Subcutaneous abdominal adipose tissue (tissue), 5 donors: ENCODE measurements around the gene MORN4.

Source experiments
- H3K27ac ChIP-seq: one replicate; pipeline ENCODE4 v1.7.0; 2013; ENCODE audit warnings: low read depth, mild to moderate bottlenecking, inconsistent platforms, low read length, moderate library complexity
- H3K27me3 ChIP-seq, 5 donors: one replicate each; pipeline ENCODE4 v1.7.0; 2013; ENCODE audit warnings: low read length in 5 of 5, inconsistent platforms in 1 of 5; ENCODE audit not compliant: control insufficient read depth in 5 of 5, insufficient read depth in 4 of 5
- H3K36me3 ChIP-seq, 5 donors: one replicate each; pipeline ENCODE4 v1.7.0; 2013; ENCODE audit warnings: low read length in 5 of 5; ENCODE audit not compliant: control insufficient read depth in 5 of 5, insufficient read depth in 5 of 5
- H3K4me1 ChIP-seq, 5 donors: one replicate each; pipeline ENCODE4 v1.7.0; 2013; ENCODE audit warnings: low read length in 5 of 5, mild to moderate bottlenecking in 3 of 5, moderate library complexity in 1 of 5; ENCODE audit not compliant: control insufficient read depth in 5 of 5, insufficient read depth in 5 of 5
- H3K4me3 ChIP-seq, 5 donors: one replicate each; pipeline ENCODE4 v1.7.0; 2013; ENCODE audit warnings: low read length in 5 of 5, low read depth in 1 of 5
- H3K9ac ChIP-seq, 5 donors: one replicate each; pipeline ENCODE4 v1.7.0; 2013; ENCODE audit warnings: low read length in 5 of 5, mild to moderate bottlenecking in 4 of 5, moderate library complexity in 3 of 5
- H3K9me3 ChIP-seq, 5 donors: one replicate each; pipeline ENCODE4 v1.7.0; 2013; ENCODE audit warnings: low read length in 5 of 5; ENCODE audit not compliant: control insufficient read depth in 5 of 5
- donor health status: healthy.
- donor health status: healthy.
- donor health status: healthy.
- donor health status: healthy.
- donor health status: healthy.

Gene MORN4

DNA sequence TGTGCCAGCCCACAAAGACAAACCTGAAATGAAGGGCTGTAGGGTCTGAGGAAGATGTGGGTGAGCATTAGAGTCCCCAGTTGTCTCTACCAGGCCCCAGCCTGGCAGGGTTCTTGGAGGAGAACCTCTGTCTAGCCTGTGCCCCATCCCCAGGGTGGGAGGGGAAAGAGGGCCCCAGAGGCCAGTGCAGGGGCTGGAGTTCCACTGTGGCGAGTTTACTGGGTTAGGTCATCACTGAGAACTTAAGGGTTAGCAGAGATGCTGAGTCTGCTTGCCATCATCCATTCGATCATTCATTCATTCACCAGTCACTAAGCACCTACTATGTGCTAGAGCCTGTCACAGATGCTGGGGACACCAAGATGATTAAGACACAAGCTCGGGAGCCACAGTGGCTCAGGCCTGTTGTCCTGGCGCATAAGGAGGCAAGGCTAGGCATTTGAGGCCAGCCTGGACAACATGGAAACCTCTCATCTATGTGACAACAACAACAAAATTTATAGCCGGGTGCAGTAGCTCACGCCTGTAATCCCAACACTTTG lies 58.1 kb downstream of the MORN4 start:
- Histone ChIP-seq H3K9me3 (no peaks in the 10 kb centered on the region), H3K27ac (no peak overlapping the region), H3K9ac (no peak overlapping the region), H3K27me3 (peaks cover 0 to 3% (median 0%) of the 10 kb centered on the region in 5 donors), H3K4me3 (no peak overlapping the region), H3K36me3 (peaks cover 0 to 17% (median 12%) of the 10 kb centered on the region in 5 donors), H3K4me1 (peaks cover 4 to 11% (median 11%) of the 10 kb centered on the region in 5 donors)

- Histone ChIP-seq H3K27me3 (peaks cover 0 to 3% (median 0%) of the 10 kb centered on the region in 5 donors), H3K4me3 (no peak overlapping the region), H3K4me1 (peaks cover 4 to 11% (median 11%) of the 10 kb centered on the region in 5 donors), H3K9me3 (no peaks in the 10 kb centered on the region), H3K36me3 (peaks cover 0 to 24% (median 18%) of the 10 kb centered on the region in 5 donors), H3K9ac (no peak overlapping the region), H3K27ac (no peak overlapping the region)
These were observed 58.8 kb downstream of the MORN4 start for GRCh38 chr10:97574374-97575126.

- Histone ChIP-seq H3K27ac (no peak overlapping the region), H3K4me3 (no peak overlapping the region), H3K9me3 (no peaks in the 10 kb centered on the region), H3K36me3 (peaks cover 3 to 32% (median 24%) of the 10 kb centered on the region in 5 donors), H3K4me1 (peaks cover 4 to 11% (median 11%) of the 10 kb centered on the region in 5 donors), H3K9ac (no peak overlapping the region), H3K27me3 (no peaks in the 10 kb centered on the region)
These were observed 59.6 kb downstream of the MORN4 start for GRCh38 chr10:97573672-97574071.

- H3K9ac ChIP-seq: no peak overlapping the region
- no peaks in the 10 kb centered on the region for H3K27me3 ChIP-seq
- no peak overlapping the region for H3K27ac ChIP-seq
- H3K4me1 ChIP-seq: peaks cover 4 to 11% (median 11%) of the 10 kb centered on the region in 5 donors
- peaks cover 3 to 37% (median 29%) of the 10 kb centered on the region in 5 donors for H3K36me3 ChIP-seq
- H3K9me3 ChIP-seq: no peaks in the 10 kb centered on the region
- H3K4me3 ChIP-seq: no peak overlapping the region
These were observed 60.3 kb downstream of the MORN4 start for GRCh38 chr10:97573021-97573420.

- Histone ChIP-seq H3K9me3 (no peaks in the 10 kb centered on the region), H3K4me1 (peaks cover 4 to 11% (median 11%) of the 10 kb centered on the region in 5 donors), H3K4me3 (no peak within 1 kb of the TSS), H3K27me3 (no peaks in the 10 kb centered on the region), H3K9ac (no peak within 1 kb of the TSS), H3K36me3 (peaks cover 3 to 40% (median 32%) of the 10 kb centered on the region in 5 donors), H3K27ac (no peak within 1 kb of the TSS)
These were observed 60.9 kb downstream of the MORN4 start, which contains the start of gene ANKRD2 for GRCh38 chr10:97572214-97572989. Gene ANKRD2, plus strand, starts transcription at chr10:97572779. Its CDS starts 10 bp downstream, at chr10:97572789.

- Histone ChIP-seq H3K4me1 (peaks cover 4 to 12% (median 11%) of the 10 kb centered on the region in 5 donors), H3K36me3 (peaks cover 3 to 40% (median 32%) of the 10 kb centered on the region in 5 donors), H3K27ac (no peak overlapping the region), H3K27me3 (no peaks in the 10 kb centered on the region), H3K4me3 (no peak overlapping the region), H3K9me3 (no peaks in the 10 kb centered on the region), H3K9ac (no peak overlapping the region)
These were observed 61.7 kb downstream of the MORN4 start for GRCh38 chr10:97571622-97572021.

DNA sequence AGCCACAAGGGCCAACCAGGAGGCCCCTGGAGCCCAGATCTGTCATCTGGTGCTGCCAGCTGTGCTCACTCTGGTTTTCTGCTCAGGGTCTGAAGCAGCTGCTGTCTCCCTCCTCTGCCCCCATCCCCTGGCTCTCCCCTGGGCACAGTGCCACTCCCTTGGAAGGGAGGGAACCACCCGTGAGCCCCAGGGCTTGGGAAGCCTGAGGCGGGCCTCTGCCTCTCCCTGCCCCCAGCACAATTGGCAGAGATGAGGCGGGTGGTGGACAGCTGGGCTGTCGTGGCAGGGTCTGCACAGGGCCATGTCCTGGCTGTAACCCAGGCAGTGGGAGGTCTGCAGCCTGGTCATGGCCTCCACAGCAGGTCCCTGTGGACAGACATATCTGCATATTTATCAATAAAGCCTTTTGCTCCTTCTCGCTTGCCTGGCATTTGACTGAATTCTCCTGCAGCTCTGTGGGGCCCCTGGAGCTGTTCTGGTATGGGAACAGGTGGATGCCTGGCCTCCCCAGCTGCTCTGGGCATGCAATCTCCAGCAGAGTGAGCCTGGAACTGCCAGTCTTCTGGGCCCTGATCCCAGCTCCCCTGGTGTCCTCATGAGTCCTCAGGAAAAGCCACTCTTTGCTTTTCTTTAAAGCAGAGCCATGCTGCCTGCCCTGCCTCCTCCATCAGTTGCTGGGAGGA lies 62.4 kb downstream of the MORN4 start:
- no peaks in the 10 kb centered on the region for H3K9me3 ChIP-seq
- no peak overlapping the region for H3K9ac ChIP-seq
- peaks cover 3 to 40% (median 32%) of the 10 kb centered on the region in 5 donors for H3K36me3 ChIP-seq
- no peak overlapping the region for H3K4me3 ChIP-seq
- peaks cover 4 to 17% (median 11%) of the 10 kb centered on the region in 5 donors for H3K4me1 ChIP-seq
- no peak overlapping the region for H3K27ac ChIP-seq
- H3K27me3 ChIP-seq: no peaks in the 10 kb centered on the region

GRCh38 chr10:97570146-97570788 lies 63.0 kb downstream of the MORN4 start:
- Histone ChIP-seq H3K4me3 (no peak overlapping the region), H3K36me3 (peaks cover 3 to 40% (median 32%) of the 10 kb centered on the region in 5 donors), H3K27me3 (no peaks in the 10 kb centered on the region), H3K9me3 (no peaks in the 10 kb centered on the region), H3K9ac (no peak overlapping the region), H3K27ac (no peak overlapping the region), H3K4me1 (peaks cover 4 to 17% (median 11%) of the 10 kb centered on the region in 5 donors)

DNA sequence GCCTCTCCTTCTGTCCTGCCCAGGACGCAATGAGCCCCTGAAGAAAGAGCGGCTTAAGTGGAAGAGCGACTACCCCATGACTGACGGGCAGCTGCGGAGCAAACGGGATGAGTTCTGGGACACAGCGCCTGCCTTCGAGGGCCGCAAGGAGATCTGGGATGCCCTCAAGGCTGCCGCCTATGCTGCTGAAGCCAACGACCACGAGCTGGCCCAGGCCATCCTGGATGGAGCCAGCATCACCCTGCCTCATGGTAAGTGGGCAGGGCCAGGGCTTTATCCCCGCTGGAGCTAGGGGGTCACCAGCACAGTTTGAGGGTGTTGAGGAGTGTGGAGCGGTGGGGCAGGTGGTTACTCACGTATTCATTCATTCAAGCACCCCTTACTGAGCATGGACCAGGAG lies 65.4 kb downstream of the MORN4 start:
- Histone ChIP-seq H3K9ac (no peak overlapping the region), H3K36me3 (peaks cover 3 to 40% (median 32%) of the 10 kb centered on the region in 5 donors), H3K9me3 (no peaks in the 10 kb centered on the region), H3K4me1 (peaks cover 4 to 16% (median 10%) of the 10 kb centered on the region in 5 donors), H3K27me3 (no peaks in the 10 kb centered on the region), H3K27ac (no peak overlapping the region), H3K4me3 (no peak overlapping the region)
